Mammary epithelial cell (primary cell): ENCODE results near the gene CBLB.

Source experiments
- CTCF ChIP-seq, 2 donors: IDR thresholded peaks in 1 of 2; conservative IDR thresholded peaks in 1 of 2; 2 replicates each; pipeline ENCODE4 v1.5.1; 2011 to 2012; ENCODE audit warnings: inconsistent platforms in 2 of 2, low read length in 2 of 2, mild to moderate bottlenecking in 2 of 2, control low read depth in 1 of 2, low read depth in 1 of 2; ENCODE audit not compliant: insufficient read depth in 1 of 2; ENCODE audit errors: extremely low read depth in 1 of 2
- EZH2 ChIP-seq: IDR thresholded peaks from 2 replicates; pipeline ENCODE4 v1.6.1; 2012; ENCODE audit warnings: low read length, inconsistent platforms, borderline replicate concordance

- no peak for TF ChIP-seq CTCF (conservative IDR thresholded peaks at IDR 0.05 in 1 of 2, IDR thresholded peaks at IDR 0.05 in 1 of 2; ENCODE audit: extremely low read depth in 1 of 2, insufficient read depth in 1 of 2, low read depth in 1 of 2, low read length in 2 of 2)
- TF ChIP-seq EZH2: no peak
Measured at GRCh38 chr3:105634708-105635107, 234.1 kb downstream of the CBLB start.
